MM.1S (cell line): ENCODE results near the gene TRABD2B.

ENCODE experiments used
- DNase-seq: peaks from one replicate; pipeline ENCODE4 v3.0.0-alpha.2; 2015
- H2AFZ ChIP-seq: fragments of 300-600 bp; sonication (generic); 2 replicates; pipeline ENCODE4 v1.6.0; 2016; ENCODE audit warnings: antibody characterized with exemption, low read length
- H3F3A ChIP-seq: fragments of 300-600 bp; sonication (generic); 2 replicates; pipeline ENCODE4 v1.6.1; 2016; ENCODE audit warnings: mild to moderate bottlenecking, antibody characterized with exemption, low read length, moderate library complexity, mixed read lengths; ENCODE audit not compliant: insufficient read depth
- H3K27ac ChIP-seq: fragments of 300-600 bp; sonication (generic); 2 replicates; pipeline ENCODE4 v1.5.1; 2016; ENCODE audit warnings: mild to moderate bottlenecking, low read length
- H3K27me3 ChIP-seq: fragments of 300-600 bp; sonication (generic); replicated peaks from 2 replicates; pipeline ENCODE4 v1.6.0; 2016; ENCODE audit warnings: low read length; ENCODE audit not compliant: insufficient read depth
- H3K36me3 ChIP-seq: fragments of 300-600 bp; sonication (generic); replicated peaks from 2 replicates; pipeline ENCODE4 v1.6.1; 2016; ENCODE audit warnings: mild to moderate bottlenecking, low read length, mixed read lengths; ENCODE audit not compliant: insufficient read depth
- H3K4me1 ChIP-seq: fragments of 300-600 bp; sonication (generic); 2 replicates; pipeline ENCODE4 v1.6.1; 2016; ENCODE audit warnings: low read length, mixed read lengths
- H3K4me2 ChIP-seq: fragments of 300-600 bp; sonication (generic); 2 replicates; pipeline ENCODE4 v1.6.0; 2016; ENCODE audit warnings: low read depth, low read length
- H3K4me3 ChIP-seq: fragments of 300-600 bp; sonication (generic); 2 replicates; pipeline ENCODE4 v1.5.1; 2016; ENCODE audit warnings: low read length, mixed read lengths
- H3K79me2 ChIP-seq: fragments of 300-600 bp; sonication (generic); 2 replicates; pipeline ENCODE4 v1.6.1; 2016; ENCODE audit warnings: mixed run types, low read length, mixed read lengths
- H3K9ac ChIP-seq: fragments of 300-600 bp; sonication (generic); 2 replicates; pipeline ENCODE4 v1.6.1; 2016; ENCODE audit warnings: low read length, mixed read lengths
- H3K9me2 ChIP-seq: fragments of 300-600 bp; sonication (generic); replicated peaks from 2 replicates; pipeline ENCODE4 v1.6.1; 2016; ENCODE audit warnings: mild to moderate bottlenecking, low read length, mixed read lengths; ENCODE audit not compliant: insufficient read depth
- H3K9me3 ChIP-seq: fragments of 300-600 bp; sonication (generic); replicated peaks from 2 replicates; pipeline ENCODE4 v1.6.1; 2016; ENCODE audit warnings: mild to moderate bottlenecking, low read length, mixed read lengths; ENCODE audit not compliant: insufficient read depth
- H4K20me1 ChIP-seq: fragments of 300-600 bp; sonication (generic); 2 replicates; pipeline ENCODE4 v1.6.1; 2016; ENCODE audit warnings: mild to moderate bottlenecking, low read length, moderate library complexity, mixed read lengths; ENCODE audit not compliant: insufficient read depth
- CTCF ChIP-seq: fragments of 300-600 bp; sonication (generic); IDR thresholded peaks from 2 replicates; pipeline ENCODE4 v1.5.1; 2016; ENCODE audit warnings: antibody characterized with exemption, low read length, mixed read lengths
- EZH2 ChIP-seq: fragments of 300-600 bp; sonication (generic); optimal IDR thresholded peaks from 2 replicates; pipeline ENCODE3; 2017; ENCODE audit warnings: low read depth, mild to moderate bottlenecking, antibody characterized with exemption, low read length, mixed read lengths
- EZH2phosphoT487 ChIP-seq: fragments of 300-600 bp; sonication (generic); IDR thresholded peaks from 2 replicates; pipeline ENCODE4 v1.6.1; 2018; ENCODE audit warnings: antibody characterized with exemption, low read length

The TRABD2B gene

GRCh38 chr1:47953661-47954060, 43.5 kb downstream of the TRABD2B start:
- no peaks in the 10 kb centered on the region for H3K27me3 ChIP-seq
- no peak overlapping the region for H2AFZ ChIP-seq
- no peaks in the 10 kb centered on the region for H3K9me3 ChIP-seq
- no peak overlapping the region for H3K9ac ChIP-seq
- no peak overlapping the region for H3K4me2 ChIP-seq
- no peak for DNase-seq
- no peak overlapping the region for H3K4me3 ChIP-seq
- TF ChIP-seq EZH2 (no peak), EZH2phosphoT487 (no peak), CTCF (no peak)
- no peak overlapping the region for H3K27ac ChIP-seq
- H3K4me1 ChIP-seq: no peaks in the 10 kb centered on the region
- no peaks in the 10 kb centered on the region for H3K9me2 ChIP-seq
- H3K36me3 ChIP-seq: no peaks in the 10 kb centered on the region
- no peaks in the 10 kb centered on the region for H3F3A ChIP-seq
- no peaks in the 10 kb centered on the region for H3K79me2 ChIP-seq
- H4K20me1 ChIP-seq: no peaks in the 10 kb centered on the region

GRCh38 chr1:47951545-47952235, 45.5 kb downstream of the TRABD2B start:
- no peak overlapping the region for H2AFZ ChIP-seq
- no peak for DNase-seq

GRCh38 chr1:47951026-47951425, 46.2 kb downstream of the TRABD2B start:
- no peak overlapping the region for H2AFZ ChIP-seq
- no peaks in the 10 kb centered on the region for H3F3A ChIP-seq
- H3K4me2 ChIP-seq: no peak overlapping the region
- no peak overlapping the region for H3K27ac ChIP-seq
- TF ChIP-seq EZH2phosphoT487 (no peak), CTCF (no peak), EZH2 (no peak)
- H3K36me3 ChIP-seq: no peaks in the 10 kb centered on the region
- no peaks in the 10 kb centered on the region for H3K9me3 ChIP-seq
- H3K9me2 ChIP-seq: no peaks in the 10 kb centered on the region
- H4K20me1 ChIP-seq: no peaks in the 10 kb centered on the region
- no peaks in the 10 kb centered on the region for H3K27me3 ChIP-seq
- H3K9ac ChIP-seq: no peak overlapping the region
- no peak for DNase-seq
- no peaks in the 10 kb centered on the region for H3K4me1 ChIP-seq
- no peak overlapping the region for H3K4me3 ChIP-seq
- H3K79me2 ChIP-seq: no peaks in the 10 kb centered on the region

More at GRCh38 chr1:47951545-47952235, 45.5 kb downstream of the TRABD2B start:
- no peaks in the 10 kb centered on the region for H4K20me1 ChIP-seq
- H3K79me2 ChIP-seq: no peaks in the 10 kb centered on the region
- H3K9me2 ChIP-seq: no peaks in the 10 kb centered on the region
- H3K9me3 ChIP-seq: no peaks in the 10 kb centered on the region
- H3K4me1 ChIP-seq: no peaks in the 10 kb centered on the region
- no peaks in the 10 kb centered on the region for H3F3A ChIP-seq
- no peak overlapping the region for H3K4me2 ChIP-seq
- no peak for TF ChIP-seq CTCF
- TF ChIP-seq EZH2phosphoT487: no peak
- no peak for TF ChIP-seq EZH2
- no peaks in the 10 kb centered on the region for H3K27me3 ChIP-seq
- H3K27ac ChIP-seq: no peak overlapping the region
- H3K9ac ChIP-seq: no peak overlapping the region
- H3K36me3 ChIP-seq: no peaks in the 10 kb centered on the region
- H3K4me3 ChIP-seq: no peak overlapping the region
